ENCODE results near the gene PDGFRB. TPM values are rescaled to one million over a fixed set of nuclear protein-coding genes. Genes with fewer than 3 reads are reported as not detected.

The PDGFRB gene
- total and polyA plus RNA-seq, 2 of the 4 experiments (the other 2 are of a cell fraction) = 108 to 124 TPM

DNA sequence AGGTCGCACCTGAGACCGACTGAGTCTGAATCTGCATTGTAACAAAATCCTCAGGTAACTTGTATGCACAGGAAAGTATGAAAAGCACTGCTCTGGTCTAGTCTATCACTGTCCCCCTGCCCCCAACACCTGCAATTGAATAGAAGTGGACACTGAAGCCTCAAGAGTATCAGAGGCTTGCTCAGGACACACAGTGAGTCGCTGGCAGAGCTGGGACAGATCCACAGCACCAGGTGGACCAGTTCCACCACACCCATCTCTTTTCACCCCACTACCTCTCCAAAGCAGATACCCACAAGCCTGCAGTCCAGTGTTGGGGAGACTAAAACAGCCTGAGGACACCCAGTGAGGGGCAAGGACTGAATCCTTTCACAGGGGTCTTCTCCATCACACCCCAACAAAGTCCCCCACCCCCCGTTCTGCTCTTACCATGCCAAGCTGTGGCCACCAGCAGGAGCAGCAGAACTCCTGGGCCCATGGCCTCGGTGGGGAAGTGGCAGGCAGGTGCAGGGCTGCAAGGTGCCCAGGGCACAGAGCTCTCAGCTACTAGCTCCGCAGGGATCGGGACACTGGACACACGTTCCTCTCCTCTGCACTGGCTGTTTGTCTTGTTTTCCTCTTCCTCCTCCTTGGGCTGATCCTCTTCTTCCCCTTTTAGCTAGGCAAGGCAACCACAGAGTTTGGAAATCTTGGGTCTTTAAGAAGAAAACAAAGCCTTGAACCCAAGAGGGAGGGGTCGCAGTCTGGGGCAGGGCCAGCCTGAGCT, 69.5 kb downstream of the PDGFRB start, which contains the start of gene CSF1R:
Gene CSF1R, minus strand, starts transcription at position 605 of the 766 bp plus-strand sequence. Its CDS starts 127 bp downstream, at position 478.
- intact Hi-C loops (cut with micrococcal nuclease) = no loop called here
- POLR2A ChIA-PET (ENCODE audit: unreplicated experiment) = no interaction called here

More for the DNA sequence above, 69.5 kb downstream of the PDGFRB start, which contains the start of gene CSF1R:
- no peak within 1 kb of the TSS for H2BK120ac ChIP-seq (ENCODE audit: low read depth, low read length)
- no peak within 1 kb of the TSS for H3K9ac ChIP-seq (ENCODE audit: low read depth, low read length)
- TF ChIP-seq SMC3 (IDR thresholded peaks at IDR 0.05; ENCODE audit: low read depth, low read length) (no peak), RCOR1 (IDR thresholded peaks at IDR 0.05; ENCODE audit: insufficient replicate concordance, low read length) (no peak), MXI1 (IDR thresholded peaks at IDR 0.05; ENCODE audit: borderline replicate concordance, low read depth, low read length) (no peak), ELK1 (IDR thresholded peaks at IDR 0.05; ENCODE audit: borderline replicate concordance, low read depth, low read length) (no peak), RFX5 (IDR thresholded peaks at IDR 0.05; ENCODE audit: low read depth, low read length) (no peak), CEBPB (IDR thresholded peaks at IDR 0.05; ENCODE audit: low read depth, low read length) (no peak), RAD21 (IDR thresholded peaks at IDR 0.05; ENCODE audit: low read length) (no peak), FOS (IDR thresholded peaks at IDR 0.05; ENCODE audit: low read depth, low read length) (no peak), MAZ (IDR thresholded peaks at IDR 0.05; ENCODE audit: borderline replicate concordance, low read depth, low read length) (no peak)
- TF ChIP-seq, protein P1, sequence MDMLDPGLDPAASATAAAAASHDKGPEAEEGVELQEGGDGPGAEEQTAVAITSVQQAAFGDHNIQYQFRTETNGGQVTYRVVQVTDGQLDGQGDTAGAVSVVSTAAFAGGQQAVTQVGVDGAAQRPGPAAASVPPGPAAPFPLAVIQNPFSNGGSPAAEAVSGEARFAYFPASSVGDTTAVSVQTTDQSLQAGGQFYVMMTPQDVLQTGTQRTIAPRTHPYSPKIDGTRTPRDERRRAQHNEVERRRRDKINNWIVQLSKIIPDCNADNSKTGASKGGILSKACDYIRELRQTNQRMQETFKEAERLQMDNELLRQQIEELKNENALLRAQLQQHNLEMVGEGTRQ (IDR thresholded peaks at IDR 0.05; ENCODE audit: low read depth, low read length) = no peak
- H2AK9ac ChIP-seq (replicated peaks; ENCODE audit: low read depth, low read length, poor library complexity) = peak within 1 kb of the TSS; percentile 28
- no peak within 1 kb of the TSS for H3K4me3 ChIP-seq (ENCODE audit: insufficient read depth, low read depth, low read length)
- in situ Hi-C loops (cut with MboI; ENCODE audit: low sequenced_read_pairs) = no loop called here
- no TSS peak for BruUV-seq (replicated peaks)
- no peaks in the 10 kb centered on the region for H3K36me3 ChIP-seq (ENCODE audit: control insufficient read depth, insufficient read depth, low read length)
- H3K79me1 ChIP-seq (ENCODE audit: low read depth in 1 of 2, low read length in 2 of 2) = no peaks in the 10 kb centered on the region
- no peak within 1 kb of the TSS for H4K91ac ChIP-seq (ENCODE audit: insufficient read depth, low read depth, low read length)
- H4K8ac ChIP-seq (ENCODE audit: low read depth in 2 of 2, low read length in 2 of 2) = no peak within 1 kb of the TSS
- no peak within 1 kb of the TSS for H2AFZ ChIP-seq (replicated peaks; ENCODE audit: low read length, poor library complexity)
- no peak within 1 kb of the TSS for H3K4ac ChIP-seq (ENCODE audit: low read depth, low read length)
- peaks cover 34% of the 10 kb centered on the region for H3K27me3 ChIP-seq (ENCODE audit: control insufficient read depth, insufficient read depth, low read length)
- CTCF ChIA-PET = no interaction called here
- H2BK20ac ChIP-seq (ENCODE audit: low read depth, low read length) = no peak within 1 kb of the TSS
- no peak within 1 kb of the TSS for H3K27ac ChIP-seq (ENCODE audit: insufficient read depth, low read length)
- ATAC-seq (ENCODE audit: low read depth) (no peak), DNase-seq (no peak)
- peaks cover 3% of the 10 kb centered on the region; the same call in 1 of the 2 replicates for H3K9me1 ChIP-seq (ENCODE audit: insufficient read depth, low read length)
- no peaks in the 10 kb centered on the region for H3K9me3 ChIP-seq (ENCODE audit: control insufficient read depth, insufficient read depth, low read length)
- H3K4me2 ChIP-seq (ENCODE audit: low read depth, low read length) = no peak within 1 kb of the TSS
- no peak within 1 kb of the TSS for H2BK5ac ChIP-seq (ENCODE audit: low read depth, low read length, poor library complexity, severe bottlenecking)
- dilution Hi-C loops (cut with HindIII; ENCODE audit: low sequenced_read_pairs, unreplicated experiment) = no loop called here
- H2AK5ac ChIP-seq (ENCODE audit: low read depth, low read length) = no peak within 1 kb of the TSS; the same call in 1 of the 2 replicates
- no peaks in the 10 kb centered on the region for H4K20me1 ChIP-seq (ENCODE audit: insufficient read depth, low read length)
- WGBS, 2 experiments (ENCODE audit: extremely low coverage in 2 of 2, insufficient read length in 1 of 2) = 75% methylated on average over 7 of the region's 9 CpGs; no CpG with 5 or more reads in 1 of the 2 experiments
- H3K18ac ChIP-seq (ENCODE audit: low read depth, low read length) = no peak within 1 kb of the TSS
- H2BK15ac ChIP-seq (ENCODE audit: low read depth, low read length) = no peak within 1 kb of the TSS
- no peak within 1 kb of the TSS for H3K56ac ChIP-seq (ENCODE audit: extremely low read depth, insufficient read depth, low read length)
- no peak within 1 kb of the TSS for H4K5ac ChIP-seq (ENCODE audit: low read depth, low read length)
- no peak within 1 kb of the TSS for H3K23ac ChIP-seq (ENCODE audit: low read depth, low read length)
- peaks cover 4% of the 10 kb centered on the region; the same call in 1 of the 2 replicates for H3K4me1 ChIP-seq (ENCODE audit: control insufficient read depth, insufficient read depth, low read length)
- H3K14ac ChIP-seq (replicated peaks; ENCODE audit: low read depth, low read length) = no peak within 1 kb of the TSS
